Glomerular visceral epithelial cell (primary cell): ENCODE data around the gene RBM27.
"Not testable (repeated sequence)": the region's sequence is repeated elsewhere in the genome, so short reads cannot be mapped to it uniquely, and the experiment has no call there.

Experiments
- DNase-seq: peaks from one replicate; pipeline ENCODE4 v3.0.0-alpha.2; 2016; ENCODE audit errors: extremely low spot score

RBM27 gene

DNA sequence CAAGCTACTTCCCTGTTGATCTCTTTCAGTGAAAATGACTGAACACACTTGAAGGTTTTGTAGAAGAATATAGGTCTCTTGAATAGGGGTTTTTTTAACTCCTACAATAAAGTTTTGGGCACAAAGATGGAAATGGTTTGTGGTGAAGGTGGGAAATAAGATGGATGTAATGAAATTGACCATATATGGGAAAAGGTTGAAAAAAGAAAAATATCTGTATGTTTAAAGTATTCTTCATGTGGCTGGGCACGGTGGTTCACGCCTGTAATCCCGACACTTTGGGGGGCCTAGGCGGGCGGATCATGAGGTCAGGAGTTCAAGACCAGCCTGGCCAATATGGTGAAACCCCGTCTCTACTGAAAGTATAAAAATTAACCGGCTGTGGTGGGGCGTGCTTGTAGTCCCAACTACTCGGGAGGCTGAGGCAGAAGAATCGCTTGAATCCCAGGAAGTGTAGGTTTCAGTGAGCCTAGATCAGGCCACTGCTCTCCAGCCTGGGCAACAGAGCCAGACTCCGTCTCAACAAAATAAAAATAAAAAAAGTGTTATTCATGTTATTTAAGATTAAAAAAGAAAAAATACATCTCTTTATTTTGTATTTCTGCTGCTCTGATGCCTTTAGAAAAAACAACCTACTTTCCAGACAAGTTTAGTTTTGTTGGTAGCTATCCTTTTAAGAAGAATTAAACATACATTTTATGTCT, 2.2 kb downstream of the RBM27 start:
- no peak for DNase-seq

- no peak for DNase-seq
These were observed 2.9 kb downstream of the RBM27 start for GRCh38 chr5:146206257-146206656.

- no peak for DNase-seq
These were observed 5.6 kb downstream of the RBM27 start for GRCh38 chr5:146208916-146209522.

DNA sequence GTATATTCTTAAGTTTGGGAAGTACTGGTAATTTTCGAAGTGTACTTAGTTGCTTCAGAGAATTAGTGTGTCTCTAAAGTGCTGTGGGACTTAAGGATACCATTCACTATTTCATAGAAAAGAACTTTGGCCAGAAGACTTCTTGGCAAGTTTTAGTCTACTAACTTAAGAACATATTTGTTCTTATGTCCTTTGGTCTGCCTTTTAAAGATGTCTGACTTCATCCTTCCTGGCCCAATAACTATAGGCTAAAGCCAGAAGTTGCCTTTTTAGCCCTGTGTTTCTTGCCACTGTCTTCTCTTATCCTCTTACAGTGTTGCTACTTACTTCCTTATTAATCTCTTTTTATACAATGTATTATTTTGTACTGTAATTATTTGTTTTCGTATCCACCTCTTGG, 6.3 kb downstream of the RBM27 start:
- DNase-seq: no peak

- DNase-seq: not testable (repeated sequence)
These were observed 7.4 kb downstream of the RBM27 start for GRCh38 chr5:146210810-146211209.

GRCh38 chr5:146213210-146213826, 9.9 kb downstream of the RBM27 start:
- DNase-seq: peak; percentile 55

- not testable (repeated sequence) for DNase-seq
These were observed 11.5 kb downstream of the RBM27 start for GRCh38 chr5:146214881-146215280.

- DNase-seq: no peak
These were observed 14.8 kb downstream of the RBM27 start for GRCh38 chr5:146218168-146218567.

DNA sequence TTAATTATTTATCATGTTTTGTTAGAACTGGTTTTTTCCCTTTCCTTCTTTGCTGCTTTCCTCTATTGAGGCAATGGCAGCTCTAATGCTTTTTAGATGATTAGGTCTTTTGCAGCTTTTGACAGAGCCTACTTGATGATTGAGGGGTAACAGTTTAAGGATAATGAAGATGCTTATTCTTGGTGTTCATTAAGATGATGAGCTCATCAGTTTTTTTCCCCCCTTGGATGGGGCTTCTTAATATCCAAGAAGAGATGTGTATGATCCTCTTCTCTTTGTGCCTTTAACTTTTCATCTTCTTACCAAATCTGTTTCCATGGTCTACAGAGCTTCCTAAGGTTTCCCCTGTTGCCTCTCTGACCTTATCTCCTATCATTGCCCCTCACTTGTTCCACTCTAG, 15.8 kb downstream of the RBM27 start:
- DNase-seq: no peak

DNA sequence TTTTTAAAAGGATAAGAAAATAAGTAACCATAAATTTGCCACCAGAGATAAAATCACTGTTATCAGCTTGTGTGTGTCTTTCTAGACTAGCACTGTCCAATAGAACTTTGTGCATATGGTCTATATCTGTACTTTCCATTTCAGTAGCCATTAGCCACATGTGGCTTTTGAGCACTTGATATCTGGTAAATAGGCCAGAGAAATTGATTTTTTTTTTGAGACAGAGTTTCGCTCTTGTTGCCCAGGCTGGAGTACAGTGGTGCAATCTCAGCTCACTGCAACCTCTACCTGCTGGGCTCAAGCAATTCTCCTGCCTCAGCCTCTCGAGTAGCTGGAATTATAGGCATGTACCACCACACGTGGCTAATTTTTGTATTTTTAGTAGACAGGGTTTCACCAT, 17.8 kb downstream of the RBM27 start:
- DNase-seq: no peak

DNA sequence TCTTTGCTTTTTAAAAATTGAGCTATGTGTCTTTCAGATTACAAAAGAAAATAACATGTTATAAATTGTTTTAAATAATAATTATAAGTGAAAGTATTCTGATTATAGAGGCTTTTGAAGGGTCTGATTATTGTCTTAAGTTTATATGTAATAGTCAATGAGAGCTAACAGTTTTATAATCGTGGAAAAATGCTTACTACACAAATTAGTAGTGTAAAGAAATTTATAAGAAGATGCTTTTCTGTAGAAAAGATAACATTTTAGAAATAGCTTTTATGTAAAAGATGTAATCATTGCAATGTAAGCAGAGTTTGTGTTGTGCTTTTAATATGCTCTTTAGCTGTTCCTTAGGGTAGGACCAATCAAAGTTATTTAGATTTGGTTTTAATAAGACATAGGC, 18.6 kb downstream of the RBM27 start:
- no peak for DNase-seq

DNA sequence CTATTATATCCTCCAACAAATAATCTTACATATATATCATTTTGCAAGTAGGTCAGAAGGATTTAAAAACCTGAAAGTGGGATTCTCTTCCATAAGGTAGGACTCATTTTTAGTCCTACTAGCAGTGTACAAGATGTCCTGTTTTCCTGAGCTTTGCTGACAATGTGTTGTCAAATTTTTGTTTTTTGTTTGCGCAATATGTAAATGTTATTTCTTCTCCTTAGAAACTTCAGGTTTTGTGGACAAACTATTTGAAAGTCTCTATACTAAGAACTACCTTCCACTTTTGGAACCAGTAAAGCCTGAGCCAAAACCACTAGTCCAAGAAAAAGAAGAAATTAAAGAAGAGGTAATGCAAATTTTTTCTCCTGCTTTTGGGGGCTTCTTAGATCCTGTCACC, 19.8 kb downstream of the RBM27 start:
- DNase-seq: no peak

- no peak for DNase-seq
These were observed 25.8 kb downstream of the RBM27 start for GRCh38 chr5:146229222-146229621.

DNA sequence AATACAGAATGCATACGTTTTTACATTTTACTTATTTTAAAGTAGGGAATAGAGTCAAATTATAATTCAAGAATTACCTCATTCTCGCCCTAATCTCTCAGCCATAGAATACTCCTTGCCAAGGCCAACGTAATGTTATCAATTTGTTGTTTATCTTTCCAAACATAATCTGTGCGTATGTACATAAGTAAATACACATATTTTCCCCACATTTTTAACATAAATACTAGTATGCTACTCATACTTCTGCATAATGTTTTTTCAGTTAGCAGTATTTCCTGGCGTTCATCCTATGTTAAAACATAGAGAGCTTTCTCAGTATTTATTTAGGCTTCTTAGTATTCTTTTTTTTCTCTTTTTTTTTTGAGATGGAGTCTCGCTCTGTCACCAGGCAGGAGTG, 28.8 kb downstream of the RBM27 start:
- no peak for DNase-seq

DNA sequence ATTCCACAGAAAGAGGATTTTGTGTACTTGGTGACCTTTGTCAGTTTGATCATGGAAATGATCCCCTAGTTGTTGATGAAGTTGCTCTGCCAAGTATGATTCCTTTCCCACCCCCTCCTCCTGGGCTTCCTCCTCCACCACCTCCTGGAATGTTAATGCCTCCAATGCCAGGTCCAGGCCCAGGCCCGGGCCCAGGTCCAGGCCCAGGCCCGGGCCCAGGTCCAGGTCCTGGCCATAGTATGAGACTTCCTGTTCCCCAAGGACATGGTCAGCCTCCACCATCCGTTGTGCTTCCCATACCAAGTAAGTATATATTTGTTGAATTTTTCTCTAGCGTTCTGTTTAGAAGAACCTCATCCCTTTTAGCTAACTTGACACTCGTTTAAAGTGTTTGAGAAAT, 30.0 kb downstream of the RBM27 start:
- DNase-seq: no peak

- DNase-seq: peak; percentile 8
These were observed 35.6 kb downstream of the RBM27 start for GRCh38 chr5:146238973-146239372.

GRCh38 chr5:146240951-146241350, 37.5 kb downstream of the RBM27 start:
- DNase-seq: no peak

GRCh38 chr5:146243247-146243646, 39.8 kb downstream of the RBM27 start:
- DNase-seq: no peak

- no peak for DNase-seq
These were observed 45.2 kb downstream of the RBM27 start for GRCh38 chr5:146248561-146248960.

GRCh38 chr5:146249801-146250200, 46.4 kb downstream of the RBM27 start:
- no peak for DNase-seq
